Gastrocnemius medialis (tissue), 4 donors: ENCODE data around the gene SLC9B2.

Experiments used
- POLR2A ChIP-seq, 2 donors: fragments of 450-650 bp; IDR thresholded peaks; one replicate each; pipeline ENCODE4 v1.6.1; 2017; ENCODE audit warnings: antibody characterized with exemption in 2 of 2, mild to moderate bottlenecking in 2 of 2, moderate library complexity in 2 of 2
- TF ChIP-seq, protein P1 (sequence below), 5 experiments: fragments of 450-650 bp in 3 of 5; fragments of 200-600 bp in 2 of 5; sonication (generic) in 2 of 5; IDR thresholded peaks in 4 of 5; conservative IDR thresholded peaks in 1 of 5; 1 replicate in 4 of 5; 2 replicates in 1 of 5; pipeline ENCODE4 v1.5.1; 2016 to 2019; ENCODE audit warnings: antibody characterized with exemption in 5 of 5, mild to moderate bottlenecking in 3 of 5, moderate library complexity in 3 of 5

GRCh38 chr4:103010804-103011203 is 65.8 kb downstream of the SLC9B2 start:
- TF ChIP-seq, protein P1, sequence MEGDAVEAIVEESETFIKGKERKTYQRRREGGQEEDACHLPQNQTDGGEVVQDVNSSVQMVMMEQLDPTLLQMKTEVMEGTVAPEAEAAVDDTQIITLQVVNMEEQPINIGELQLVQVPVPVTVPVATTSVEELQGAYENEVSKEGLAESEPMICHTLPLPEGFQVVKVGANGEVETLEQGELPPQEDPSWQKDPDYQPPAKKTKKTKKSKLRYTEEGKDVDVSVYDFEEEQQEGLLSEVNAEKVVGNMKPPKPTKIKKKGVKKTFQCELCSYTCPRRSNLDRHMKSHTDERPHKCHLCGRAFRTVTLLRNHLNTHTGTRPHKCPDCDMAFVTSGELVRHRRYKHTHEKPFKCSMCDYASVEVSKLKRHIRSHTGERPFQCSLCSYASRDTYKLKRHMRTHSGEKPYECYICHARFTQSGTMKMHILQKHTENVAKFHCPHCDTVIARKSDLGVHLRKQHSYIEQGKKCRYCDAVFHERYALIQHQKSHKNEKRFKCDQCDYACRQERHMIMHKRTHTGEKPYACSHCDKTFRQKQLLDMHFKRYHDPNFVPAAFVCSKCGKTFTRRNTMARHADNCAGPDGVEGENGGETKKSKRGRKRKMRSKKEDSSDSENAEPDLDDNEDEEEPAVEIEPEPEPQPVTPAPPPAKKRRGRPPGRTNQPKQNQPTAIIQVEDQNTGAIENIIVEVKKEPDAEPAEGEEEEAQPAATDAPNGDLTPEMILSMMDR (IDR thresholded peaks at IDR 0.05 in 4 of 5, conservative IDR thresholded peaks at IDR 0.05 in 1 of 5), result no peak
- no peak for TF ChIP-seq POLR2A (IDR thresholded peaks at IDR 0.05)
